Small intestine (tissue), 7 donors: ENCODE data around the gene LPIN1. TPM values are rescaled to one million over a fixed set of nuclear protein-coding genes. Genes with fewer than 3 reads are reported as not detected.

ENCODE experiments used
- DNase-seq, 2 donors: peaks; one replicate each; pipeline versions ENCODE4 v3.0.0 to v3.0.0-alpha.2; 2013
- FAIRE-seq: peaks from 2 replicates; lab custom pipeline; 2012; peaks lifted over from hg19 to GRCh38; lab: Jason Lieb, UNC
- H3K27ac ChIP-seq, 3 donors: one replicate each; pipeline ENCODE4 v1.5.1; 2013; ENCODE audit warnings: low read length in 2 of 3, mild to moderate bottlenecking in 2 of 3, control low read depth in 1 of 3, inconsistent platforms in 1 of 3, low read depth in 1 of 3, moderate library complexity in 1 of 3
- H3K27me3 ChIP-seq, 3 donors: one replicate each; pipeline ENCODE4 v1.6.1; 2013; ENCODE audit warnings: low read length in 3 of 3, inconsistent platforms in 1 of 3; ENCODE audit not compliant: control insufficient read depth in 3 of 3, insufficient read depth in 3 of 3
- H3K36me3 ChIP-seq, 3 donors: one replicate each; pipeline ENCODE4 v1.6.1; 2013; ENCODE audit warnings: low read length in 3 of 3, inconsistent platforms in 1 of 3, low read depth in 1 of 3, mild to moderate bottlenecking in 1 of 3, moderate library complexity in 1 of 3; ENCODE audit not compliant: control insufficient read depth in 3 of 3, insufficient read depth in 2 of 3
- H3K4me1 ChIP-seq, 3 donors: one replicate each; pipeline ENCODE4 v1.6.1; 2013; ENCODE audit warnings: low read length in 2 of 3, inconsistent platforms in 1 of 3, low read depth in 1 of 3, mild to moderate bottlenecking in 1 of 3, moderate library complexity in 1 of 3; ENCODE audit not compliant: control insufficient read depth in 3 of 3, insufficient read depth in 2 of 3
- H3K4me3 ChIP-seq, 3 donors: one replicate each; pipeline ENCODE4 v1.5.1; 2013; ENCODE audit warnings: low read length in 3 of 3, control low read depth in 1 of 3, inconsistent platforms in 1 of 3, low read depth in 1 of 3, mild to moderate bottlenecking in 1 of 3, moderate library complexity in 1 of 3
- H3K9me3 ChIP-seq, 2 donors: one replicate each; pipeline ENCODE4 v1.6.1; 2013; ENCODE audit warnings: low read depth in 1 of 2, low read length in 1 of 2; ENCODE audit not compliant: control insufficient read depth in 2 of 2, insufficient read depth in 1 of 2
- WGBS, 3 donors: extraction: QIAGEN DNeasy Blood & Tissue Kit; methylation state at CpG; one replicate each; pipeline ENCODE4 v1.1.7; 2013; 5-methylcytosine and 5-hydroxymethylcytosine counted together
- polyA plus RNA-seq, 4 donors: library from polyadenylated mRNA; stranded (reverse) in 3 of 4; unstranded in 1 of 4; fragments of 200-250 nt in 3 of 4; fragments of 120-200 nt in 1 of 4; gene quantifications; one replicate each; pipeline versions ENCODE4 v1.2.1 to v1.2.3, GENCODE V29; 2013
- donor health status: healthy with polysubstance abuse.
- donor health status: control.
- donor health status: control.
- donor health status: Bipolar disorder and iron deficiency.
- donor health status: healthy.

Gene LPIN1
- polyA plus RNA-seq, 4 donors: 7.2 to 17.1 (median 8.5) TPM

- DNase-seq: no peak
- peaks cover 2 to 39% (median 11%) of the 10 kb centered on the region in 3 donors for H3K36me3 ChIP-seq
- H3K9me3 ChIP-seq: no peaks in the 10 kb centered on the region
- H3K4me1 ChIP-seq: no peaks in the 10 kb centered on the region
- no peak overlapping the region for H3K27ac ChIP-seq
- WGBS, 3 donors: 94 to 96% (median 95%) methylated on average over 13 of the region's 13 CpGs
- no peak for FAIRE-seq
- no peaks in the 10 kb centered on the region for H3K27me3 ChIP-seq
- H3K4me3 ChIP-seq: no peak overlapping the region
Measured at GRCh38 chr2:11765501-11765900, 19.1 kb downstream of the LPIN1 start.

- DNase-seq (no peak), FAIRE-seq (no peak)
- no peaks in the 10 kb centered on the region for H3K9me3 ChIP-seq
- no peak overlapping the region for H3K27ac ChIP-seq
- no peaks in the 10 kb centered on the region for H3K4me1 ChIP-seq
- 80 to 96% (median 93%) methylated on average over 5 of the region's 5 CpGs for WGBS, 3 donors
- H3K27me3 ChIP-seq: no peaks in the 10 kb centered on the region
- H3K36me3 ChIP-seq: peaks cover 4 to 40% (median 11%) of the 10 kb centered on the region in 3 donors
- H3K4me3 ChIP-seq: no peak overlapping the region
Measured at GRCh38 chr2:11766016-11766415, 19.6 kb downstream of the LPIN1 start.

GRCh38 chr2:11767779-11768178 is 21.3 kb downstream of the LPIN1 start:
- WGBS, 3 donors: 86 to 97% (median 95%) methylated on average over 7 of the region's 7 CpGs
- Histone ChIP-seq H3K27ac (no peak overlapping the region), H3K4me1 (no peaks in the 10 kb centered on the region), H3K9me3 (no peaks in the 10 kb centered on the region), H3K36me3 (peaks cover 10 to 50% (median 15%) of the 10 kb centered on the region in 3 donors), H3K4me3 (no peak overlapping the region), H3K27me3 (no peaks in the 10 kb centered on the region)
- FAIRE-seq: no peak
- DNase-seq: no peak

- H3K27me3 ChIP-seq: no peaks in the 10 kb centered on the region
- no peak for DNase-seq
- WGBS, 3 donors: 79 to 93% (median 81%) methylated on average over 3 of the region's 3 CpGs
- H3K27ac ChIP-seq: no peak overlapping the region
- no peaks in the 10 kb centered on the region for H3K4me1 ChIP-seq
- H3K9me3 ChIP-seq: no peaks in the 10 kb centered on the region
- FAIRE-seq: no peak
- H3K36me3 ChIP-seq: peaks cover 13 to 49% (median 15%) of the 10 kb centered on the region in 3 donors
- H3K4me3 ChIP-seq: no peak overlapping the region
Measured at GRCh38 chr2:11768946-11769345, 22.5 kb downstream of the LPIN1 start.

GRCh38 chr2:11769516-11769915 is 23.1 kb downstream of the LPIN1 start:
- FAIRE-seq: no peak

GRCh38 chr2:11770531-11771188 is 24.2 kb downstream of the LPIN1 start:
- Histone ChIP-seq H3K4me3 (no peak overlapping the region), H3K27ac (no peak overlapping the region), H3K4me1 (no peaks in the 10 kb centered on the region), H3K9me3 (no peaks in the 10 kb centered on the region), H3K27me3 (no peaks in the 10 kb centered on the region), H3K36me3 (peaks cover 15 to 45% (median 18%) of the 10 kb centered on the region in 3 donors)
- 77 to 91% (median 82%) methylated on average over 6 of the region's 6 CpGs for WGBS, 3 donors
- DNase-seq: no peak
- no peak for FAIRE-seq

More at GRCh38 chr2:11769516-11769915, 23.1 kb downstream of the LPIN1 start:
- Histone ChIP-seq H3K36me3 (peaks cover 15 to 50% (median 18%) of the 10 kb centered on the region in 3 donors), H3K27me3 (no peaks in the 10 kb centered on the region), H3K4me1 (no peaks in the 10 kb centered on the region), H3K9me3 (no peaks in the 10 kb centered on the region), H3K27ac (no peak overlapping the region), H3K4me3 (no peak overlapping the region)
- 67 to 81% (median 79%) methylated on average over 3 of the region's 3 CpGs for WGBS, 3 donors
- no peak for DNase-seq

GRCh38 chr2:11771971-11772615 is 25.7 kb downstream of the LPIN1 start:
- Histone ChIP-seq H3K27ac (no peak overlapping the region), H3K9me3 (no peaks in the 10 kb centered on the region), H3K36me3 (peaks cover 15 to 32% (median 17%) of the 10 kb centered on the region in 3 donors), H3K27me3 (no peaks in the 10 kb centered on the region), H3K4me1 (peaks cover 0 to 2% (median 1%) of the 10 kb centered on the region in 3 donors), H3K4me3 (no peak overlapping the region)
- FAIRE-seq: no peak
- 89 to 95% (median 93%) methylated on average over 8 of the region's 8 CpGs for WGBS, 3 donors
- DNase-seq: no peak

GRCh38 chr2:11773111-11773510 is 26.7 kb downstream of the LPIN1 start:
- no peaks in the 10 kb centered on the region for H3K27me3 ChIP-seq
- H3K4me3 ChIP-seq: no peak overlapping the region
- H3K9me3 ChIP-seq: no peaks in the 10 kb centered on the region
- DNase-seq (no peak), FAIRE-seq (no peak)
- H3K36me3 ChIP-seq: peaks cover 11 to 28% (median 15%) of the 10 kb centered on the region in 3 donors
- no peak overlapping the region for H3K27ac ChIP-seq
- WGBS, 3 donors: 80 to 94% (median 83%) methylated on average over 10 of the region's 10 CpGs
- H3K4me1 ChIP-seq: peaks cover 2 to 9% (median 4%) of the 10 kb centered on the region in 3 donors
